Endothelial cell of umbilical vein (primary cell): ENCODE measurements around the gene PANX2.

Source experiments
- TF ChIP-seq, protein P1 (sequence below), 2 donors: IDR thresholded peaks; 1 replicate in 1 of 2; 2 replicates in 1 of 2; pipeline ENCODE4 v1.5.1; 2011; ENCODE audit warnings: low read length in 2 of 2, mild to moderate bottlenecking in 2 of 2, moderate library complexity in 2 of 2, control low read depth in 1 of 2, inconsistent platforms in 1 of 2, low read depth in 1 of 2; ENCODE audit not compliant: insufficient read depth in 1 of 2; ENCODE audit errors: extremely low read depth in 1 of 2
- TF ChIP-seq, protein P2 (sequence below): IDR thresholded peaks from 2 replicates; pipeline ENCODE4 v1.6.1; 2011; ENCODE audit not compliant: insufficient read depth, insufficient read length

DNA sequence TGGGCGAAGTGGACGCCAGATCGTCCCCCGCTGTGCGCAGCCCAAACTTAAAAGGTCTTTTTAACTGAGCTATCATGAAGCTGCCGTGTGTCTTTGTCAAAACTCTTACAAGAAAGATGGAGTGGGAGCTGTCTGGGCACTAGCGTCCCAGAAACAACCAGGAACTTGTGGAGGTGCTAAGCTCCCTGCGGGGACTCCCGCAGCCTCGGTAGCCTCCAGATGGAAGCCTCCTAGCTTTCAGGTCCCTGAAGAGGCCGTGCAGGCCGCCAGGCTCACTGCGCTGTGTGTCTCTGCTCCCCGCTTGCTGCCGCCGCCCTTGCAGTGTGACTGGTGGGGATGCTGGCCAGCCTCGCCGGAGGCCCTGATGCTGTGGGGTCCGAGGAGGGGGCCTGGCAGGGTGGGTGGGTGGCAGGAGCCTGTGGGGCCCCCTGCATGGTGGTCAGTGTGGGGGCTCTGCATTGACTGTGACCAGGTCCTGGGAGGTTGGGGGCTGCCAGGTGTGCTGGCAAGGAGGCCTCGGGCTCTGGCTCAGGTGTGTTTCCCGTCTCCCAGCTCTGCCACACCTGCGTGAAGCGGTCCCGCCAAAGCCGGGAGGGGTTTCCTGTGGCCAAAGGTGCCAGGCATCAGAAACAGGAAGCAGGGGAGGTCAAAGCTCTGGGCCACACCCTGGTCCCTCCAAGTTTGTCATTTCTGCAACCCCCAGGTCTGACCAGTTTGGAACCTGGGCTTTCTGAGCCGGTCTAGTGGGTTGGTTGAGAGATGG is 16.4 kb downstream of the PANX2 start:
- TF ChIP-seq, protein P1, sequence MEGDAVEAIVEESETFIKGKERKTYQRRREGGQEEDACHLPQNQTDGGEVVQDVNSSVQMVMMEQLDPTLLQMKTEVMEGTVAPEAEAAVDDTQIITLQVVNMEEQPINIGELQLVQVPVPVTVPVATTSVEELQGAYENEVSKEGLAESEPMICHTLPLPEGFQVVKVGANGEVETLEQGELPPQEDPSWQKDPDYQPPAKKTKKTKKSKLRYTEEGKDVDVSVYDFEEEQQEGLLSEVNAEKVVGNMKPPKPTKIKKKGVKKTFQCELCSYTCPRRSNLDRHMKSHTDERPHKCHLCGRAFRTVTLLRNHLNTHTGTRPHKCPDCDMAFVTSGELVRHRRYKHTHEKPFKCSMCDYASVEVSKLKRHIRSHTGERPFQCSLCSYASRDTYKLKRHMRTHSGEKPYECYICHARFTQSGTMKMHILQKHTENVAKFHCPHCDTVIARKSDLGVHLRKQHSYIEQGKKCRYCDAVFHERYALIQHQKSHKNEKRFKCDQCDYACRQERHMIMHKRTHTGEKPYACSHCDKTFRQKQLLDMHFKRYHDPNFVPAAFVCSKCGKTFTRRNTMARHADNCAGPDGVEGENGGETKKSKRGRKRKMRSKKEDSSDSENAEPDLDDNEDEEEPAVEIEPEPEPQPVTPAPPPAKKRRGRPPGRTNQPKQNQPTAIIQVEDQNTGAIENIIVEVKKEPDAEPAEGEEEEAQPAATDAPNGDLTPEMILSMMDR (IDR thresholded peaks at IDR 0.05; ENCODE audit: extremely low read depth in 1 of 2, insufficient read depth in 1 of 2, low read depth in 1 of 2, low read length in 2 of 2) = no peak
- TF ChIP-seq, protein P2, sequence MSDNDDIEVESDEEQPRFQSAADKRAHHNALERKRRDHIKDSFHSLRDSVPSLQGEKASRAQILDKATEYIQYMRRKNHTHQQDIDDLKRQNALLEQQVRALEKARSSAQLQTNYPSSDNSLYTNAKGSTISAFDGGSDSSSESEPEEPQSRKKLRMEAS = no peak
